Activated naive CD4-positive, alpha-beta T cell treated with anti-CD3 and anti-CD28 coated beads, Interleukin-2, amount 50 U/mL, for 16 hours (primary cell): Measurements from ENCODE around the gene IPO4.

ENCODE experiments used
- DNase-seq: peaks from one replicate; pipeline ENCODE4 v3.0.0-alpha.2; 2020

Gene IPO4

DNA sequence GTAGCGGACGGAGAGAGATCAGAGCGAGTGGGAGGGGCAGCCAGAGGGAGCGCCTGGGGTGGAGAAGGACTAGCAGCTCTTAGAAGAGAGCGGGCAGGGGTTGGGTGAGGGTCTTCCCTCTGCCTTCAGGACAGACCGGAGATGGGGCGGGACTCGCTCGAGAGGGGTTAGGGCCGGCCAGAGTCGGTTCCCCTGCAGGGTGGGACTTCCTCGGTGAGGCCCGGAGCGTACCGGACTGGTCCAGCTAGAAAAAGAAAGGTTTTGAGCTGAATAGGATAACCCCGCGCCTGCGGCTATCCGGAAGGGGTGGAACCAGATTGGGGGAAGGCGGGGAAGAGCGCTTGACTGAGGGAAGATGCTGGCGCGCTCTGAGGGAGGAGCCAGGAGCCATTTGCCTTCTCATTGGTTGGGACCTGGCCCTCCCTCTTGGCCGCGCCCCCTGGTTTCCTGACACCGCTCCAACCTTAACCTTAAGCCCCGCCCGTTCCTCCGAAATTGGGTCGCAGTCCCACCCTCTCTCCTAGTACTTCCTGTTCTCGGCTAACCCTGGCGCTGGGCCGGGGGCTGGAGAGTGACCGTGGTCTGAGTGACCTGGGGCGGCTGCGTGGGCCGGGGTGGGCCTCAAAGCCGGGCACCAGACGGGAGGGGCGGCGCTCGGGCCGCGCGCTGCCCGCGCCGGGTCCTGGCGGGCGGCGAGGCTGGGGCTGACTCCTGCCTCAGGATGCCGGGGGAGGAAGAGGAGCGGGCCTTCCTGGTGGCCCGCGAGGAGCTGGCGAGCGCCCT, 41.4 kb downstream of the IPO4 start, which contains the start of gene RNF31:
RNF31 (plus strand) TSS at position 521 of the 783 bp plus-strand sequence; CDS start at position 722, 201 bp downstream.
- peak; percentile 99 for DNase-seq

DNA sequence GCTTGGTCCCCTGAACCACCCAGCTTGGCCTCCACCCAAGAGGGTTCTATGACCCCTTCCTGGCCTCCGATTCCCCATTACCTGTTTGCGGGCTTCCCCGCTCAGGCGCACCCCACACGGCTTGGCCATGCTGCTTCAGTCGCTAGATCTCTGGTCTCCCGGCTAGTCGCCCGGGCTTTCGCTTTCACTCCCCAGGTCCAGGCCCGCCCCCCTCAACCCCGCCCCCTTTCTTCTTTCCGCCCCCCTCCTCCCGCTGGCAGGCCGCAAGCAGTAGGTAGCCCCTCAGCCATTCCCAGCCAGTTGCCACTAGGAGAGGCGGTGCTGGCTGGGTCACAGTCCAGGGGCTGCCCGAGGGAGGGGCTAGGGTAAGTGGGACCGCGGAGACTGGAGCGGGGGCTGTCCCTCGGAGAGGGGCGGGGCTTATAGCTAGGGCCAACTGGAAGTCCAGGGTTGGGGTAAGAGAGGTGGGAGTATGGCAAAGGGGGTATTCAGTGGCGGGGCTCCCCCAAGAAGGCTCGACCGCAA, 42.1 kb downstream of the IPO4 start, which contains the start of gene PSME2:
PSME2 (minus strand) TSS at position 158 of the 525 bp plus-strand sequence; CDS start at position 129, 29 bp downstream.
- DNase-seq: peak; percentile 82

DNA sequence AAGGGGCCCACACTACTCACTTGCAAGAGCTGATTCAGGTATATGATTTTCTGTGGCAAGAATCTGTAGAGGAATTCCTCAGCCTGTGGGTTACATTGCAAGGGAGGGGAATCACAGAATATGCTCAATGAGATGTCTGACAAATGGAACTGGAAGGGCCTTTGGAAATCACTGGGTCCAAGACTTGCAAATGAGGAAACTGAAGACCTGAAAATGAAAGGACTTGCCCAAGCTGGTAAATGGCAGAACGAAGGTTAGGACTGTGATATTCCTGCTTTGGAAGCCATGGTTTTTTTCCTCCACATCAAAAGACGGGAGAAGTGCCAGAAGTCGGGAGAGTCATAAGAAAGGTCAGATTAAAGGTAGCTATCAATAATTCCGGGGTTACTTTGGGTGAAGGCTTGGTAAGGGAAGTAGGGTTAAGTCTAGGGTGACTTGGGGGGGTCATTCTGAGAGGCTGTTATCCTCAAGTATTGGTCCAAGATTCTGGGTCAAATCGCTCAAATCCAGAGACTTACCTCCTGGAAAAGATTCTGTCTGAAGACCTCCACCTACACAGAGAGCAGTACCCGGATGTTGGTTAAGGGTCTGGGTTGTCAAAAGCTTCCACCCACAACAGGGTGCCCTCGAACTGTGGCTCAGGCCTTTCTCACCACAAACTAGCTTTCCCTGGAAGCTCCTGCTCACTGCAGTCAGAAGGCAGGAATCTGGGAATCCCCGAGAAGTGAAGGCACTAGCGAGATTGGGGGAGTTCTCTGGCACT, 42.7 kb downstream of the IPO4 start:
- DNase-seq: no peak

DNA sequence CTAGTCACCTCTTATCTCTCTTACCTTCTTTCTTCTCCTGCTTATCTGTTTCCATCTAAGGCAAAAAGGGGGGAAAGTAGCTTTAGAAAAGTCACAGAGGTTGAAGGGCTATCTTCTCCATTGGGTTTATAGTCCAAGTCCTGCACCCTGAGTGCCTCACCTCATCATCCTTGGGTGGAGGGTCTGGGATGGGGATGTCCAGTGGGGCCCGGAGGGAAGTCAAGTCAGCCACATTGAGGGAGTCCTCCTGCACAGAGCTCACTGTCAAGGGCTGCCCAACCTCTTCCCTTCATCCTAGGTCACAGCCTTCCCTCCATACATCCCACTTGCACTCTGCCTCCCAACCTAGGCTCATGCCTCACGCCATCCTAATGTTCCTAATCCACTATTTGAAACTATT, 43.4 kb downstream of the IPO4 start:
- no peak for DNase-seq

DNA sequence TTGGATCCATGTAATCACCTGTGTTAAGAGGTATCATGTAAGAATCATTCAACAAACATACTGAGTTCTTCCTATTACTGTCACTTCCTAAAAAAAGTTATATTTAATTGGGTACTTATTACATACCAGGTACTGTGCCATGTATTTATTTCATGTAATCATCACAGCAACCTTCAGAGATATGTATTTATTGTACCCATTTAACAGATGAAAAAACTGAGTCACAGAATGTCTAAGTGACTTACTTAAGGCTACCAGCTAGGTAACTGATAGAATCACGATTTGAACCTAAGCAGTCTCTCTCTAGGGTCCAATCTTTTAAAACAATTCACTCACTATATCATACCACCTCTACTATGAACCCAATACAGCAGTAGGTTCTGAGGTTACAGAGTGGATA, 44.2 kb downstream of the IPO4 start:
- no peak for DNase-seq

DNA sequence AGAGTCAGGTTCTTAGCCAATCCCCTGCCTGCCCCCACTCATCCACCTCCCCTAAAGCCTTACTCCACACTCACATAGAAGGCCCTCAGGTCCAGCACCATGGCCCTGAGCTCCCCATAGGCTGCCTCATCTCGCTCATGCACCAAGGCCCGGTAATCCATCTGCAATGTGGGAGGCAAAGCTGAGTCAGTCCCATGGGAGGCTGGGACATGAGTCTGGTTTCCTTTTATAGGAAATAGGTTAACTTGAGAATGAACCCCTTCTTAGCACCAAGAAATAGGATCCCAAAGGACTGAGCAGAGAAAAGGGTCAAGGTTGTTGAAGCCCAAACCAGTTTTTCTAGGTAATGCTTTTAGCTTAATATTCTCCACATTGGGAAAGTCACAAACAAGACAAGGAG, 45.1 kb downstream of the IPO4 start:
- no peak for DNase-seq

DNA sequence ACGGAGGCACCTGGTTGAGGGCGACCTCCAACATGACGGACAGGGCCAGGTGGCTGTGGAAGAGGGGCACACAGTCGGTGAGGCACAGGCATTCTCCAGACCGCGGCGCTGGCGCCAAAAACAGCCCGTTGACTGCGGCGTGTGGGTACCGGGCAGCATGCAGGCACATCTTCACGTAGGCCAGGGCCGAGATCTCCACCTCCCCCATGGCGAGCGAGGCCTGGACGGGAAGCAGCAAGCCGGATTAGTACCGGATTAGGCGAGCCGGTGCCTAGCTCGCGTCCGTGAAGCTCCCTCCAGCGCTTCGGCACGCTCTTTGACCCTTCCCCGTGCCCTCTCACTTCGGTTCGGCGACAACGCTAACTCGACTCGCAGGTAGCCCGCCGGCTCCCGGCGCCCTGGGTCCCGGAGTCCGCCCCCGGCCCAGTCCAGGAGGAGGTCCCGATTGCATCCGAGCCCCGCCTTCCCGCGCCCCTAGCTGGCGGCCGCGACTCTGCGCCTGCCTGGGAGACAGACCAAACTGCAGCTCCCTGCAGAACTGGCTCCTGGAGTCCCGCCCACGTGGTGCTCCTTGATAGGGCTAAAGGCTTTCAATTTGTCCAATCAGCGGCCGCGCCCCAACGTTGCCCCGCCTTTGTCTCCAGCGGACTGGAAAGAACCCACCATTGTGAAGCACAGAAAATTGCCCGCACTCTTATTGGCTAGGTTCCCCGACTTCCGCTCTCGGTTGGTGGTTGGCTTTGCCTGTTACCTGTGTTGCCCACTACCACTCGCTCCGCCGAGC, 47.3 kb downstream of the IPO4 start, which contains the start of gene EMC9:
EMC9 (minus strand) TSS at position 495 of the 784 bp plus-strand sequence; CDS start at position 208, 287 bp downstream.
- peak; percentile 100 for DNase-seq

DNA sequence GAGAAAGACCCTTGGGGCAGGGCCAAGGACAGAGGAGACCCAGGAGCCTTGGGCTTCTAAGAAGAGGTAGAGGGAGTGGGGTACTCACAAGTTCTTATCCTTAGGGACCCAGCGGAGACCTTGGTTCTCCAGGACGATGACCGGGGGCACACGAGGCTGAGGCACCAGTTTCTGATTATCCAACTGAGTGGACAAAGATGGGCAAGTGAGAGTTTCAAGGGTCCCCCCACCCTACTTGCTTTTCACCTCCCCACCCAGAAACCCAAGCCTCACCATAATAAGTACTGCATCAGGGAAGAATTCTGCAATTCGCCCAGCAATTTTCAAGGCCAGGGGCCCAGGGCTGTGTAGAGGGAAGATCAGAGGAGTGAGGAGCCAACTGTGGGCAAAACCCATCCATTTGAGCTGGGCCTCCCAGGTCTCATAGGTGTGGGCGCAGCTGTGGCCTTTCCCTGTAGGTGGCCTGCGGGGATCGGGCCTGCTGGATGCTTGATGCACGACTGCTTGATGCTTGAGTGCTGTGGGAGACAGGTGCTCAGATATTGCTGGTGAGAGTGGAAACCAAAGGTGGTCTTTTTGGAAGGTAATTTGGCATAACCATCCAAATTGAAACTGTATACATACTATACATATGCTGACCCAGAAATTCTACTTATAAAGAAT, 49.2 kb downstream of the IPO4 start:
- no peak for DNase-seq

DNA sequence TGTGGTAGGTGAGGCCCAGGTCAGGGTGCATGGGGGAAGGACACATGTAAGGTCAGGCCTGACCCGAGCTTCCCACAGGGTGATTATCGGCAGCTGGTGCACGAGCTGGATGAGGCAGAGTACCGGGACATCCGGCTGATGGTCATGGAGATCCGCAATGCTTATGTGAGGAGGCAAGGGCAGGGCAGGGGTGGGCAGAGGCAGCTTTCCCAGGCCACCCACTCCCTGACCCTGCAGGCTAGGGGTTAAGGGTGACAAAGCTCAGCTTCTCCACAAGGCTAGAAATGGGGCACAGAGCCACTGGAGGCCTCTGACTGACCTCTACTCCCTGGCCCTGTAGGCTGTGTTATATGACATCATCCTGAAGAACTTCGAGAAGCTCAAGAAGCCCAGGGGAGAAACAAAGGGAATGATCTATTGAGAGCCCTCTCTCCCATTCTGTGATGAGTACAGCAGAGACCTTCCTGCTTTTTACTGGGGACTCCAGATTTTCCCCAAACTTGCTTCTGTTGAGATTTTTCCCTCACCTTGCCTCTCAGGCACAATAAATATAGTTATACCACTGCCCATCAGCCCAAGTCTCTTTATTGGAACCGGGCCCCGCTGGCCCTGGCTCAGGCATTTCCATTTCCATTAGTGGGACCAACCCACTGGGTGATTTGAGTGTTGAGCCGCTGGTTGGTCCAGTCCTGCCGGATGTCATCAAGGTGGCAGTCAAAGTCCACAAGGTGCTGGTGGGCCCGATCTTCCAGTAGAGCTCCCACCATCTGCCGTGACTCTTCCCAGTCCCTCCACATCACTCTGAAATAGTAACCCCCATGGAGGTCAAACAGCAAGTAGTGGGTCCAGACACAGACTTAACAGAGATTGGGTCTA, 50.0 kb downstream of the IPO4 start:
- no peak for DNase-seq

DNA sequence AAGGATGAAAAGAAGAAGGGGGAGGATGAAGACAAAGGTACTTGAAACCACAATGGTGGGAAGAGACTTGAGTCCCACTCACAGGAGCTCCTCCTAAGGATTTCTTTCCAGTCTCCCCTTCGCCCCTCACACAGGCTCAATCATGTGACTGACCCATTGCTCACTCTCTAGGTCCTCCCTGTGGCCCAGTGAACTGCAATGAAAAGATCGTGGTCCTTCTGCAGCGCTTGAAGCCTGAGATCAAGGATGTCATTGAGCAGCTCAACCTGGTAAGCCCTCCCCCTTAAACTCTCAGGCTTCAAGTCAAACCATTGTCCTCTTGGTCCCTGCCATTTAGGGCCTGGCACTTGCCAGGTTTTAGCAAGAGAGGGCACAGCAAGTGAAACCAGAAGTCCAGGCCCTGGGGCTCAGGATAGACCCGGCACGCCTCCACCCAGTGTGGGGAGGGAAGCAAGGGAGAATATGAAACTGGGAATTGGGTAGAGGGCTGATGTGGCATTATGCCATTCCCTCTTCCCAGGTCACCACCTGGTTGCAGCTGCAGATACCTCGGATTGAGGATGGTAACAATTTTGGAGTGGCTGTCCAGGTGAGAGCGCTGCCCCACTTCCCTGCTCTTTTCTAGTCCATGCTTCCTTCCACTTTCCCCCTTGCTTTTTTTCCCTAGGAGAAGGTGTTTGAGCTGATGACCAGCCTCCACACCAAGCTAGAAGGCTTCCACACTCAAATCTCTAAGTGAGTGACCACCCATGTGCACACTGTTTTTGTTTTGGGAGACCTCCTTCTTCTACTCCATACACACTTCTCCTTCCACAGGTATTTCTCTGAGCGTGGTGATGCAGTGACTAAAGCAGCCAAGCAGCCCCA, 50.9 kb downstream of the IPO4 start:
- DNase-seq: no peak

DNA sequence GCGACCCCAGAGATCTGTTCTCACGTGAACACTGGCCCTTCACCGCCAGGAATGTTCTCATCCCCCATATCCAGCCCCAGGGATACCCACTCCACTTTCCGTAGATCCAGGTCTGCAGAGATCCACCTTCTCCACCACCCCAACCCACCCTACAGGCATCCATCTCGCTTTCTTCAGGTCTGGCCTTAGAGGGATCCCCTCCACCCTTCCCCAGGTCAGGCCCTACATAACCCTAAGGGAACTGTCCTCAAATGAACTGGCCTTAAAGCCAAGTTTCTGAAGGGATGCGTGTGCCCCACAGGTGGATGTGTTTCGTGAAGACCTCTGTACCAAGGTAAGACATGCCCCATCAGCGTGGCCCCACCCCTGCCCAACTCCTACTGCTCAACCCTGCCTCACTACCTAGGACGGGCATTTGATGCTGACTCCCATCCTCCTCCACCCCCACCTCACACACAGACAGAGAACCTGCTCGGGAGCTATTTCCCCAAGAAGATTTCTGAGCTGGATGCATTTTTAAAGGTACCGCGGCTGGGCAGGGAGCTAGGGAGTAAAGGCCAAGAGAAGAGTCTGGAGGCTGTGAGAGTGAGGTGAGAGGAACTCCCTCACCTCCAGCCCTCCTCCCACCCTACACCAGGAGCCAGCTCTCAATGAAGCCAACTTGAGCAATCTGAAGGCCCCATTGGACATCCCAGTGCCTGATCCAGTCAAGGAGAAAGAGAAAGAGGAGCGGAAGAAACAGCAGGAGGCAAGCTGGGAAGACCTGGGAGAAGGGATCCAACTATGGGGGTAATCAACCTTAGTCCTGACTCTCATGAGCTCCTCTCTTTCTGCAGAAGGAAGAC, 51.7 kb downstream of the IPO4 start:
- DNase-seq: no peak

DNA sequence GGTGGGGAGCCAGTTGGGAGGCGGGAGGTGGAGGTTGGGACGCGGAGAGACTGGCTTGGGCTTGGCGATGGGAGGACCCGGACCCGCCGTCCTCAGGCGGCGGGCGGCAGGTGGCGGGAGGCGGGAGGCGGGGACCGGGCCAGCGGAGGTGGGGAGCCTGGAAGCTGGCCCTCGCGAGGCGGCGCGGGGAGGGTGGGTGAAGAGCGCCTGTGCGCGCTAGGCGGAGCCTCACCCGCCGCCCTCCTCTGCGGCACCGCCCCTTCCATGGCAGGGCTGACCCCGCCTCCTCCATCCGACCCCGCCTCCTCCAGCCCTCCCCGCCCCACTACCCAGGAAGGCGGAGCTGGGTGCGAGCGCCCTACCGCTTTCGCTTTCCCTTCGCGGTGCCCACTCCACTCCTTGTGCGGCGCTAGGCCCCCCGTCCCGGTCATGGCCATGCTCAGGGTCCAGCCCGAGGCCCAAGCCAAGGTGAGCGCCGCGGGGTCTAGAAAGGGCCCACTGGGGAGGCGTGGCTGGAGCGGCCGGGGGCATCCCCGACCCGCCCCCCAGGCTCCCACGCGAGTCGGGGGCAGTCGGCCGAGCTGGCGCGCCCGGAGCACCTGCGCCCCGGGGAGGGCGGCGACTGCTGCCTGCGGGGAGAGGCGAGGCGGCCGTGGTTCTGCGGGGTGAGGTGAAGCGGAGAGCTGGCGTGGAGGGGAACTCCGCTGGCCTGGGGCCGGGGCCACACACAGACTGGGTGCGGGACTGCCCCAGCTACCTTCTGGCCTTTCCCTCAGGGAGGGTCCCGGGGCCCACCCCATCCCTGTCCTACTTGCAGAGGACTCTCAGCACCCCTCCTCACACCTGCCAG, 52.6 kb downstream of the IPO4 start, which contains the start of gene PSME1:
PSME1 (plus strand) TSS at position 361 of the 850 bp plus-strand sequence; CDS start at position 430, 69 bp downstream.
- peak; percentile 92 for DNase-seq

DNA sequence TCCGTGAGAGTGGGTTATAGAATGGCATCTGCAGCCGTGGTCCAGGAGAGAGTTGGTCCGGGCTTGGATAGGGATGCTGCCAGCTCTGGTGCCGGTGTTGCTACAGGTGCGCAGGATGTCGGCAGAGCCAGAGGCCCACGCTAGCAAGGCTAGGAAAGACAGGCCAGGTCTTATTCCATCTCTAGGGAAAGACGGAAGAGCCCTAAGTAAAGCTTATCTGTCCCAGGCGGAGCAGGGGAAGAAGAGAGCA, 53.1 kb downstream of the IPO4 start:
- DNase-seq: no peak

DNA sequence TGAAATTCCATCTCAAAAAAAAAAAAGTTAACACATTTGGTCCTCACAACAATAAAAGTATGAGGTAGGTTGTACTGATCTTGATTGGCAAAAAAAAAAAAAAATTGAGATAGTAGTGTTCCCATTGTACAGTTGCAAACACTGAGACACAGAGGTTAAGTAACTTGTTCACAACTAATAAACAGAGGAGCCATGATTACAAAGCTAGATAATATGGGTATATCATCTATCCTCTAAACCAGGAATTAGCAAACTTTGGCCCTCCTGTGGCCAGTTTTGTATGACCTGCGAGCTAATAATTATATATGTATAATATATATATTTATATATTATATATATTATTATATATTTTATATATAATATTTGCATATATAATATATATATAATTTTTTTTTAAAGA, 54.9 kb downstream of the IPO4 start:
- no peak for DNase-seq

DNA sequence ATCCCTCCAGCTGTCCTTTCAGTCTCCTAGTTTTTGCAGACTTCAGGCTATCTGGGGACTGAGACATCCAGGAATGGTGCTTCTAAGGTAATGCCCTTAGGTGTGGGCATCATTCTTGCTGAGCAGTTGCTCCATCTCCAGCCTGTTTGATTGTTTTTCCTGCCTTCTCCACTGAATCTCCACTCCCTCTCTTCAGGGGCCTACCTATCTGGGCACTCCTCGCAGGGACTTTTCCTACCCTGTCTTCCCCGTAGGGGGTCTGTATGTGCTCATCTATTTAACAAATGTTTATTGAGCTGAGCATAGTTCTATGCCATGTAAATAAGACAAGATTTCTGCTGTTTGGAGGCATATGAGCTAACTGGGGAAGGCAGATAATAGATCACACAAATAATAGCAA, 55.6 kb downstream of the IPO4 start:
- no peak for DNase-seq

DNA sequence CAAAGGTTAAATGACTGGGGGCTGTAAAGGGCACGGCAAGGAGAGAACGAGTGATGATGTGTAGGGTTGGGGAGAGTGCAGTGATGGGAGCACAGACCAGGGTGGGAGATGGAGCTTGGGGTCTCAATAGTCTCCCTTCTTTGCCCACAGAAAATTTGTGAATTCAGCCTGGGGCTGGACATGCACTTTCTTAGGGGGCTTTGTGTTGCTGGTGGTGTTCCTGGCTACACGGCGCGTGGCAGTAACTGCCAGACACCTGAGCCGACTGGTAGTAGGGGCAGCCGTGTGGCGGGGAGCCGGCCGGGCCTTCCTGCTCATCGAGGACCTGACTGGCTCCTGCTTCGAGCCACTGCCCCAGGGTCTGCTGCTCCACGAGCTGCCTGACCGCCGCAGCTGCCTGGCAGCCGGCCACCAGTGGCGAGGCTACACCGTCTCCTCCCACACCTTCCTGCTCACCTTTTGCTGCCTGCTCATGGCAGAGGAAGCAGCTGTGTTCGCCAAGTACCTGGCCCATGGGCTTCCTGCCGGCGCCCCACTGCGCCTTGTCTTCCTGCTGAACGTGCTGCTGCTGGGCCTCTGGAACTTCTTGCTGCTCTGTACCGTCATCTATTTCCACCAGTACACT, 56.4 kb downstream of the IPO4 start:
- peak; percentile 36 for DNase-seq

DNA sequence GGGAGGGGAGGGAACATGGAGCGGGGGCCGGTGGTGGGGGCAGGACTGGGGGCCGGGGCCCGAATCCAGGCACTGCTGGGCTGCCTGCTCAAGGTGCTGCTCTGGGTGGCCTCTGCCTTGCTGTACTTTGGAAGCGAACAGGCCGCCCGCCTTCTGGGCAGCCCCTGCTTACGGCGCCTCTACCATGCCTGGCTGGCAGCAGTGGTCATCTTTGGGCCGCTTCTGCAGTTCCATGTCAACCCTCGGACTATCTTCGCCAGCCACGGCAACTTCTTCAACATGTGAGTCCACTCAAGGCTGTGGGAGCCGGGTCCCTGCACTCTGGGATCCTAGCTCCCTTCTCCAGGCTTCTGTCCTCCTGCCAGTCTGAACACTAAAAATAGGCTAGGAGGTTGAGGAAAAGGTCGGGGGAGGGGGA, 57.1 kb downstream of the IPO4 start:
- DNase-seq: no peak
